Sigmoid colon (tissue), 4 donors: ENCODE results near the gene DDI2.

Source experiments
- EP300 ChIP-seq, 4 donors: sonication (generic); formaldehyde crosslinking; IDR thresholded peaks; one replicate each; pipeline ENCODE4 v1.6.1; 2017; ENCODE audit warnings: antibody characterized with exemption in 4 of 4
- POLR2A ChIP-seq, 2 donors: fragments of 450-650 bp; IDR thresholded peaks; one replicate each; pipeline ENCODE4 v1.6.1; 2016; ENCODE audit warnings: antibody characterized with exemption in 2 of 2, mild to moderate bottlenecking in 2 of 2, moderate library complexity in 2 of 2
- POLR2AphosphoS5 ChIP-seq, 4 donors: sonication (generic); formaldehyde crosslinking; IDR thresholded peaks; one replicate each; pipeline ENCODE4 v1.6.1; 2017; ENCODE audit warnings: antibody characterized with exemption in 4 of 4
- TF ChIP-seq, protein P1 (sequence below), 4 experiments: fragments of 450-650 bp in 3 of 4; fragments of 200-600 bp in 1 of 4; IDR thresholded peaks; one replicate each; pipeline ENCODE4 v1.5.1; 2016 to 2019; ENCODE audit warnings: antibody characterized with exemption in 4 of 4, mild to moderate bottlenecking in 3 of 4, moderate library complexity in 2 of 4

DNA sequence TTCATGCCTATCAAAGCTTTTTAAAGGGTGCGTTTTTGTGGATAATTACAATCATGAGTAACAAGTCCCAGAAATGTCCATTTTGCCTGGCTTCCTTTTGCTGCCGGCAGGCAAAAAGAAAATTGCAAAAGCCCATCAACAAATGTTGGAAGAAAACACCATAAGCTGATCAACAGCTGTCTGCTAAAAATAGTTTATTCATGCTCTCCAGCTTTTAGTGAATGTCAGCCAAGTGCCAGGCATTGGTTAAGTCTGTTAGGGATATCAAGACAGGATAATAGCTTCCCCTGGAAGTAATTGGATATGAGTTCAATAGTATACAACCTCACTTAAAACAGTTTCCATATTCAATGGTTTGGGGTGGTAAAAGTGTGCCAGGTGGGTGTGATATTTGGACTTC lies 18.8 kb upstream of the DDI2 start:
- TF ChIP-seq, protein P1, sequence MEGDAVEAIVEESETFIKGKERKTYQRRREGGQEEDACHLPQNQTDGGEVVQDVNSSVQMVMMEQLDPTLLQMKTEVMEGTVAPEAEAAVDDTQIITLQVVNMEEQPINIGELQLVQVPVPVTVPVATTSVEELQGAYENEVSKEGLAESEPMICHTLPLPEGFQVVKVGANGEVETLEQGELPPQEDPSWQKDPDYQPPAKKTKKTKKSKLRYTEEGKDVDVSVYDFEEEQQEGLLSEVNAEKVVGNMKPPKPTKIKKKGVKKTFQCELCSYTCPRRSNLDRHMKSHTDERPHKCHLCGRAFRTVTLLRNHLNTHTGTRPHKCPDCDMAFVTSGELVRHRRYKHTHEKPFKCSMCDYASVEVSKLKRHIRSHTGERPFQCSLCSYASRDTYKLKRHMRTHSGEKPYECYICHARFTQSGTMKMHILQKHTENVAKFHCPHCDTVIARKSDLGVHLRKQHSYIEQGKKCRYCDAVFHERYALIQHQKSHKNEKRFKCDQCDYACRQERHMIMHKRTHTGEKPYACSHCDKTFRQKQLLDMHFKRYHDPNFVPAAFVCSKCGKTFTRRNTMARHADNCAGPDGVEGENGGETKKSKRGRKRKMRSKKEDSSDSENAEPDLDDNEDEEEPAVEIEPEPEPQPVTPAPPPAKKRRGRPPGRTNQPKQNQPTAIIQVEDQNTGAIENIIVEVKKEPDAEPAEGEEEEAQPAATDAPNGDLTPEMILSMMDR (IDR thresholded peaks at IDR 0.05) = no peak
- TF ChIP-seq POLR2A (IDR thresholded peaks at IDR 0.05) (no peak), POLR2AphosphoS5 (IDR thresholded peaks at IDR 0.05) (no peak), EP300 (IDR thresholded peaks at IDR 0.05) (no peak)
